B cell (primary cell): ENCODE measurements around the gene TTLL5. TPM values are rescaled to one million over a fixed set of nuclear protein-coding genes. Genes with fewer than 3 reads are reported as not detected.

Source experiments
- ATAC-seq: fragments of 200-7000 bp; cut with Tn5 transposase; one replicate; pipeline ENCODE4 v1.10.0; 2021; ENCODE audit warnings: low read depth, mild to moderate bottlenecking, moderate number of reproducible peaks, moderate library complexity
- CTCF ChIA-PET: fragments of 350-600 bp; sonication (Branson Sonifier 250); formaldehyde crosslinking; loops from one replicate; lab custom pipeline; 2021; ENCODE audit warnings: antibody characterized with exemption, inconsistent platforms; lab: Charles Lee
- POLR2A ChIA-PET: fragments of 350-600 bp; sonication (Branson Sonifier 250); formaldehyde crosslinking; loops from one replicate; lab custom pipeline; 2021; ENCODE audit warnings: antibody characterized with exemption; lab: Charles Lee
- DNase-seq: peaks from one replicate; pipeline ENCODE4 v3.0.0; 2013
- H2AFZ ChIP-seq: 2 replicates; pipeline ENCODE4 v1.6.1; 2012; ENCODE audit warnings: mild to moderate bottlenecking, low read depth, low read length; ENCODE audit not compliant: insufficient read depth, poor library complexity, severe bottlenecking
- H3K27ac ChIP-seq, 2 donors: 1 replicate in 1 of 2; 2 replicates in 1 of 2; pipeline ENCODE4 v1.5.1; 2012 to 2013; ENCODE audit warnings: low read length in 2 of 2, mild to moderate bottlenecking in 2 of 2, moderate library complexity in 1 of 2
- H3K27me3 ChIP-seq, 4 experiments: fragments of 200-600 bp in 1 of 4; sonication (generic) in 1 of 4; replicated peaks in 1 of 4; 1 replicate in 2 of 4; 2 replicates in 2 of 4; pipeline versions ENCODE4 v1.6.1 to v1.7.0; 2013 to 2016; ENCODE audit warnings: low read length in 3 of 4, mild to moderate bottlenecking in 2 of 4, mixed read lengths in 1 of 4, moderate library complexity in 1 of 4; ENCODE audit not compliant: insufficient read depth in 4 of 4, control insufficient read depth in 3 of 4; ENCODE audit errors: control extremely low read depth in 1 of 4
- H3K36me3 ChIP-seq, 2 experiments: replicated peaks in 1 of 2; 1 replicate in 1 of 2; 2 replicates in 1 of 2; pipeline versions ENCODE4 v1.6.1 to v1.7.1; 2013; ENCODE audit warnings: low read length in 1 of 2; ENCODE audit not compliant: insufficient read depth in 2 of 2, control insufficient read depth in 1 of 2; ENCODE audit errors: control extremely low read depth in 1 of 2, extremely low read depth in 1 of 2
- H3K4me1 ChIP-seq, 2 donors: fragments of 200-600 bp in 1 of 2; sonication (generic) in 1 of 2; 1 replicate in 1 of 2; 2 replicates in 1 of 2; pipeline versions ENCODE4 v1.5.1 to v1.6.1; 2013 to 2017; ENCODE audit warnings: low read length in 2 of 2; ENCODE audit not compliant: control insufficient read depth in 2 of 2, insufficient read depth in 2 of 2
- H3K4me2 ChIP-seq: replicated peaks from 2 replicates; pipeline ENCODE3; 2012; ENCODE audit warnings: mild to moderate bottlenecking, low read depth, low read length; ENCODE audit not compliant: poor library complexity, severe bottlenecking
- H3K4me3 ChIP-seq, 5 experiments: fragments of 200-600 bp in 1 of 5; sonication (generic) in 1 of 5; 1 replicate in 3 of 5; 2 replicates in 2 of 5; pipeline versions ENCODE4 v1.5.1 to v1.7.0; 2011 to 2016; ENCODE audit warnings: low read length in 4 of 5, mild to moderate bottlenecking in 4 of 5, low read depth in 2 of 5, control low read depth in 1 of 5, moderate library complexity in 1 of 5; ENCODE audit not compliant: insufficient read depth in 1 of 5; ENCODE audit errors: control extremely low read depth in 1 of 5, extremely low read depth in 1 of 5
- H3K79me2 ChIP-seq: fragments of 200-600 bp; sonication (generic); one replicate; pipeline ENCODE4 v1.6.0; 2016; ENCODE audit warnings: low read length; ENCODE audit not compliant: control insufficient read depth, insufficient read depth
- H3K9ac ChIP-seq: fragments of 200-600 bp; sonication (generic); 2 replicates; pipeline ENCODE4 v1.6.1; 2017; ENCODE audit warnings: mild to moderate bottlenecking, low read length, moderate library complexity
- H3K9me3 ChIP-seq, 3 donors: one replicate each; pipeline versions ENCODE4 v1.6.1 to v1.7.1; 2013; ENCODE audit warnings: low read length in 2 of 3; ENCODE audit not compliant: control insufficient read depth in 2 of 3, insufficient read depth in 1 of 3; ENCODE audit errors: control extremely low read depth in 1 of 3
- H4K20me1 ChIP-seq: 2 replicates; pipeline ENCODE4 v1.6.0; 2012; ENCODE audit warnings: mild to moderate bottlenecking, low read length; ENCODE audit not compliant: insufficient read depth, control insufficient read depth, poor library complexity, severe bottlenecking
- H3K27ac Mint-ChIP-seq: one replicate; pipeline ENCODE4 v1.8.0; 2021; ENCODE audit warnings: mixed read lengths
- H3K27me3 Mint-ChIP-seq: one replicate; pipeline ENCODE4 v1.8.0; 2021; ENCODE audit warnings: mixed read lengths
- H3K4me1 Mint-ChIP-seq: one replicate; pipeline ENCODE4 v1.8.0; 2021; ENCODE audit warnings: mixed read lengths
- H3K4me3 Mint-ChIP-seq: one replicate; pipeline ENCODE4 v1.8.0; 2021; ENCODE audit warnings: mixed read lengths
- H3K9me3 Mint-ChIP-seq: one replicate; pipeline ENCODE4 v1.8.0; 2022; ENCODE audit warnings: mixed read lengths; ENCODE audit not compliant: insufficient read depth
- EZH2 ChIP-seq: IDR thresholded peaks from 2 replicates; pipeline ENCODE4 v1.6.1; 2012; ENCODE audit warnings: borderline replicate concordance, low read depth, mild to moderate bottlenecking, moderate library complexity, low read length; ENCODE audit not compliant: insufficient read depth, poor library complexity, severe bottlenecking
- WGBS: methylation state at CpG from one replicate; pipeline ENCODE4 v1.1.5; 2013; ENCODE audit warnings: missing lambda C conversion rate; ENCODE audit not compliant: insufficient coverage; 5-methylcytosine and 5-hydroxymethylcytosine counted together
- intact Hi-C: fragments of 100-400 bp; cut with micrococcal nuclease; formaldehyde crosslinking; loops from one replicate; pipeline ENCODE4 v1.10.0; 2022
- polyA plus RNA-seq: library from polyadenylated mRNA; depleted of rRNA; stranded (reverse); fragments of >200 nt; gene quantifications from 2 replicates; pipeline ENCODE4 v1.2.3, GENCODE V29; 2012
- total RNA-seq, 2 donors: library from RNA; stranded (reverse); fragments of 120-200 nt in 1 of 2; gene quantifications; 1 replicate in 1 of 2; 2 replicates in 1 of 2; pipeline versions ENCODE4 v1.2.3 to v1.2.4, GENCODE V29; 2013 to 2022
- TF ChIP-seq, protein P1 (sequence below): fragments of 200-600 bp; IDR thresholded peaks from one replicate; pipeline ENCODE4 v1.8.0; 2022; ENCODE audit warnings: antibody characterized with exemption, mild to moderate bottlenecking

Gene TTLL5
- total and polyA plus RNA-seq, 2 donors (not counting 1 experiment from before 2014, with no cell fraction given): 10.9 to 50.9 TPM

GRCh38 chr14:75968456-75968855 is 307.4 kb downstream of the TTLL5 start:
- H3K4me3 Mint-ChIP-seq: no peak overlapping the region
- CTCF ChIA-PET: interaction anchor here (1.8 kb wide), 1 partner anchor 11 kb away, joined by 8 read pairs; no protein-coding TSS in a partner anchor
- H2AFZ ChIP-seq: no peak overlapping the region
- H3K9me3 Mint-ChIP-seq: no peaks in the 10 kb centered on the region
- ATAC-seq: no peak
- no peaks in the 10 kb centered on the region for H3K9me3 ChIP-seq
- H3K4me2 ChIP-seq: no peak overlapping the region
- H3K27me3 Mint-ChIP-seq: no peaks in the 10 kb centered on the region
- no peak overlapping the region for H3K27ac Mint-ChIP-seq
- H3K4me1 ChIP-seq: peaks cover 4 to 7% of the 10 kb centered on the region in 2 donors
- H4K20me1 ChIP-seq: no peaks in the 10 kb centered on the region
- H3K79me2 ChIP-seq: no peaks in the 10 kb centered on the region
- H3K9ac ChIP-seq: no peak overlapping the region
- DNase-seq: no peak
- WGBS: 100% methylated on average over 4 of the region's 4 CpGs
- TF ChIP-seq EZH2: no peak
- TF ChIP-seq, protein P1, sequence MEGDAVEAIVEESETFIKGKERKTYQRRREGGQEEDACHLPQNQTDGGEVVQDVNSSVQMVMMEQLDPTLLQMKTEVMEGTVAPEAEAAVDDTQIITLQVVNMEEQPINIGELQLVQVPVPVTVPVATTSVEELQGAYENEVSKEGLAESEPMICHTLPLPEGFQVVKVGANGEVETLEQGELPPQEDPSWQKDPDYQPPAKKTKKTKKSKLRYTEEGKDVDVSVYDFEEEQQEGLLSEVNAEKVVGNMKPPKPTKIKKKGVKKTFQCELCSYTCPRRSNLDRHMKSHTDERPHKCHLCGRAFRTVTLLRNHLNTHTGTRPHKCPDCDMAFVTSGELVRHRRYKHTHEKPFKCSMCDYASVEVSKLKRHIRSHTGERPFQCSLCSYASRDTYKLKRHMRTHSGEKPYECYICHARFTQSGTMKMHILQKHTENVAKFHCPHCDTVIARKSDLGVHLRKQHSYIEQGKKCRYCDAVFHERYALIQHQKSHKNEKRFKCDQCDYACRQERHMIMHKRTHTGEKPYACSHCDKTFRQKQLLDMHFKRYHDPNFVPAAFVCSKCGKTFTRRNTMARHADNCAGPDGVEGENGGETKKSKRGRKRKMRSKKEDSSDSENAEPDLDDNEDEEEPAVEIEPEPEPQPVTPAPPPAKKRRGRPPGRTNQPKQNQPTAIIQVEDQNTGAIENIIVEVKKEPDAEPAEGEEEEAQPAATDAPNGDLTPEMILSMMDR: no peak
- peaks cover 8% of the 10 kb centered on the region for H3K4me1 Mint-ChIP-seq
- H3K27me3 ChIP-seq: no peaks in the 10 kb centered on the region
- H3K27ac ChIP-seq: no peak overlapping the region
- H3K4me3 ChIP-seq: no peak overlapping the region
- intact Hi-C loops: no loop called here
- POLR2A ChIA-PET: interaction anchor here (0.6 kb wide), 1 partner anchor 117 kb away, joined by 3 read pairs; no protein-coding TSS in a partner anchor
- H3K36me3 ChIP-seq: peaks cover 0 to 8% of the 10 kb centered on the region in 2 experiments

DNA sequence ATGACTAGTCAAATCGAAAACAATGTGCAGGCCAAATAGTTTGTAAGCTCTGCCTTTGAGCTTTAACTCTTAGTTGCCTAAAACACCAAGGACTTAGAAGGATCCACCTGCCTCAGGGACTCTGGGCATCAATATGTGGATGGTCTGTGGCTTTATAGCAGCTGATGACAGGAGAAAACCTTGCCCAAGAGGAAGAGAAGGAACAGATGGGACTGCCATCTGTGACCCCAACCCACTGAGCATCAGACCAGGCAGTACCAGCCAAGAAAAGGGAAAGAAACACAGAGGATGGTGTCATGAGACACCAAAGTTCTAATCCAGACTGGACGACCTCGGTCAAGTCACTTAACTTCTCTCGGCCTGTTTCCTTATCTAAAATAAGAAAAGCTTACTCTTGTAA is 308.1 kb downstream of the TTLL5 start:
- Histone ChIP-seq H3K79me2 (no peaks in the 10 kb centered on the region), H3K4me1 (peaks cover 4 to 7% of the 10 kb centered on the region in 2 donors), H2AFZ (no peak overlapping the region), H3K36me3 (peaks cover 0 to 8% of the 10 kb centered on the region in 2 experiments), H3K27ac (no peak overlapping the region), H4K20me1 (no peaks in the 10 kb centered on the region), H3K27me3 (no peaks in the 10 kb centered on the region), H3K9me3 (no peaks in the 10 kb centered on the region), H3K4me2 (no peak overlapping the region), H3K4me3 (no peak overlapping the region), H3K9ac (no peak overlapping the region)
- WGBS: no CpG with 5 or more reads among the region's 4 CpGs
- DNase-seq: no peak
- ChIA-PET POLR2A (no interaction called here), CTCF (interaction anchor here (0.8 to 2.2 kb wide), 2 partner anchors 9 to 10 kb away, joined by 4 to 11 read pairs; no protein-coding TSS in a partner anchor)
- H3K27ac Mint-ChIP-seq: no peak overlapping the region
- intact Hi-C loops: no loop called here
- TF ChIP-seq, protein P1: no peak
- no peak for TF ChIP-seq EZH2
- H3K27me3 Mint-ChIP-seq: no peaks in the 10 kb centered on the region
- ATAC-seq: no peak
- H3K9me3 Mint-ChIP-seq: no peaks in the 10 kb centered on the region
- no peak overlapping the region for H3K4me3 Mint-ChIP-seq
- peaks cover 9% of the 10 kb centered on the region for H3K4me1 Mint-ChIP-seq
